Omental fat pad (tissue), 4 donors: ENCODE results near the gene CALY. TPM values are rescaled to one million over a fixed set of nuclear protein-coding genes. Genes with fewer than 3 reads are reported as not detected.

ENCODE experiments used
- ATAC-seq: fragments of 150-250 bp; one replicate; pipeline ENCODE4 v1.9.1; 2016; ENCODE audit warnings: mild to moderate bottlenecking, moderate library complexity; ENCODE audit not compliant: low FRiP score
- DNase-seq: peaks from one replicate; pipeline ENCODE4 v3.0.0-alpha.2; 2019; ENCODE audit warnings: low spot score
- total RNA-seq, 4 donors: library from RNA; depleted of rRNA; stranded (reverse); fragments of >200 nt; gene quantifications; one replicate each; pipeline ENCODE4 v1.1.0, GENCODE V29; 2016
- TF ChIP-seq, protein P1 (sequence below), 3 donors: fragments of 450-650 bp; IDR thresholded peaks; one replicate each; pipeline ENCODE4 v1.5.1; 2016 to 2017; ENCODE audit warnings: antibody characterized with exemption in 3 of 3, mild to moderate bottlenecking in 3 of 3, moderate library complexity in 2 of 3

Gene CALY
- total RNA-seq, 4 donors from 2014 or later, result not detected

DNA sequence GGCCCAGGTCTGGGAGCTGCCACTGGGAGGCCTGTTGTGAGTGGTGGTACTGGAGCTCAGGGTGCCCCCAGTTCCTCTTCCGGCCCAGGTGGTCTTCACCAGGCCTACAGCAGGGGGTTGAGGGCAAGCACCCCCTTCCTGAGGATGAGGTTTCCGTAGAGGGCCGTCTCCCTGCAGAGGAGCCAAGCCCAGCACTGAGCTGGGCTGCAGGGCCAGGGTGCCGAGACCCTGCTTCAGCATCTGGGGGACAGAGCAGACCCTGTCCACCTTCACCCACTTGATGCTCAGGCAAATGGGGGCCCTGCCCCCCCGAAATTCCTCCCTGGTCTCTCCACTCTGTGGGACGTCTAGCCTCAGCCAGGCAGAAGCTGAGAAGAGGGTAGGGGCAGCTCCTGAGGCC is 18.6 kb upstream of the CALY start:
- no peak for DNase-seq
- no peak for ATAC-seq
- TF ChIP-seq, protein P1, sequence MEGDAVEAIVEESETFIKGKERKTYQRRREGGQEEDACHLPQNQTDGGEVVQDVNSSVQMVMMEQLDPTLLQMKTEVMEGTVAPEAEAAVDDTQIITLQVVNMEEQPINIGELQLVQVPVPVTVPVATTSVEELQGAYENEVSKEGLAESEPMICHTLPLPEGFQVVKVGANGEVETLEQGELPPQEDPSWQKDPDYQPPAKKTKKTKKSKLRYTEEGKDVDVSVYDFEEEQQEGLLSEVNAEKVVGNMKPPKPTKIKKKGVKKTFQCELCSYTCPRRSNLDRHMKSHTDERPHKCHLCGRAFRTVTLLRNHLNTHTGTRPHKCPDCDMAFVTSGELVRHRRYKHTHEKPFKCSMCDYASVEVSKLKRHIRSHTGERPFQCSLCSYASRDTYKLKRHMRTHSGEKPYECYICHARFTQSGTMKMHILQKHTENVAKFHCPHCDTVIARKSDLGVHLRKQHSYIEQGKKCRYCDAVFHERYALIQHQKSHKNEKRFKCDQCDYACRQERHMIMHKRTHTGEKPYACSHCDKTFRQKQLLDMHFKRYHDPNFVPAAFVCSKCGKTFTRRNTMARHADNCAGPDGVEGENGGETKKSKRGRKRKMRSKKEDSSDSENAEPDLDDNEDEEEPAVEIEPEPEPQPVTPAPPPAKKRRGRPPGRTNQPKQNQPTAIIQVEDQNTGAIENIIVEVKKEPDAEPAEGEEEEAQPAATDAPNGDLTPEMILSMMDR (IDR thresholded peaks at IDR 0.05), result no peak

DNA sequence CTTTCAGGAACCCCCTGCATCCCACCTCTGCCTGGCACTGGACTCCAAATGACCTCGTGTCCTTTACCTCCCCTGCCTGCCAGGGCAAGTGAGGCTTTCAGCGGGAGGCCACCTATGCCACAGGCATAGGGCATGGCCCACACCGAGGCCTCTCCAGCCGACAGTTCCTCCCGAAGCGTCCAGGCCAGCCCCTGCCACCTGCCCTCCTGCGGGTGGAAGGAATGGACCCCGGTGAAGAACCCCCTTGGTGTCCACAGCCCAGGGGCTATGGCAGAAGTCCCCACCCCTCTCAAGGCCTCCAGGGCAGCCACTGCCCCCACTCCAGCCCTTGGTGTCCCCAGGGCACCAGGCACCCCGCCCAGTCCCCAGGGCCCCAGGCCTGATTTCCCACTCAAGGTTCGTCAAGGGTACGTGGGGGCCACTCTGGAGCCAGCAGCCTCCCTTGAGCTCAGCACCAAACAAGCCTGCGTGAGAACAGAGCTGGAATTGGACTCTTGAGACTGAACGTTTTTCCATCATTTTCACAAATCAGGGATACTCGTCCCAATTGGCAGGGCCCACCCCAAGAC is 18.1 kb upstream of the CALY start:
- TF ChIP-seq, protein P1 (IDR thresholded peaks at IDR 0.05), result no peak
- no peak for DNase-seq
- no peak for ATAC-seq

DNA sequence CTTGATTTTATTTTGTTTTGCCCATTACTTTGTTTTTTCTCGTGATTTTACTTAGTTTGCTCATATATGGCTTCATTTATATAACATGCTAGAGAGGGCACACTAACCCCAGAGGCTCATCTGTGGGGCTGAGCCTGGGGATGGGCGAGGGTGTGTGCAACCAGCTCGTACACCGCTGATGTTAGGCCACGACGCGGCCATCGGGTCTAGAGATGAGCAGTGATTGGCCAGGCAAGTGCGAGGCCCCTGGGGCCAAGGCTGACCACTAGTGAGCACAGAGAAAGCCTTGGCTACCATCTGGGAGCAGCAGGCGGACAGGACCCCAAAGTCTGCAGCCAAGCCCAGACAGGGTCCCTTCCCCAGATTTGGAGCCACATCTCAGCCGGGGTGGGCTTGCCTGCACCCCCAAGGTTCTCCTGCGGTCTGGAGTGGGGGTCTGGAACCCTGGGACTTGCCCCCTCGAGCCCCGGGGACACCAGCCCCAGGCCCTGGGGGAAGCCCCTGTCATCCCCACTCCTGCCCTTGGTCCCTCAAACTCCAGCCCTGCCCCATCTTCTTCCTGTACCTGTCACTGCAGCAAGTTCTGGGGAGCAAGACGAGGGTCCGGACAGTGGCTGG is 17.4 kb upstream of the CALY start:
- TF ChIP-seq, protein P1 (IDR thresholded peaks at IDR 0.05), result no peak
- no peak for ATAC-seq
- DNase-seq, result no peak

DNA sequence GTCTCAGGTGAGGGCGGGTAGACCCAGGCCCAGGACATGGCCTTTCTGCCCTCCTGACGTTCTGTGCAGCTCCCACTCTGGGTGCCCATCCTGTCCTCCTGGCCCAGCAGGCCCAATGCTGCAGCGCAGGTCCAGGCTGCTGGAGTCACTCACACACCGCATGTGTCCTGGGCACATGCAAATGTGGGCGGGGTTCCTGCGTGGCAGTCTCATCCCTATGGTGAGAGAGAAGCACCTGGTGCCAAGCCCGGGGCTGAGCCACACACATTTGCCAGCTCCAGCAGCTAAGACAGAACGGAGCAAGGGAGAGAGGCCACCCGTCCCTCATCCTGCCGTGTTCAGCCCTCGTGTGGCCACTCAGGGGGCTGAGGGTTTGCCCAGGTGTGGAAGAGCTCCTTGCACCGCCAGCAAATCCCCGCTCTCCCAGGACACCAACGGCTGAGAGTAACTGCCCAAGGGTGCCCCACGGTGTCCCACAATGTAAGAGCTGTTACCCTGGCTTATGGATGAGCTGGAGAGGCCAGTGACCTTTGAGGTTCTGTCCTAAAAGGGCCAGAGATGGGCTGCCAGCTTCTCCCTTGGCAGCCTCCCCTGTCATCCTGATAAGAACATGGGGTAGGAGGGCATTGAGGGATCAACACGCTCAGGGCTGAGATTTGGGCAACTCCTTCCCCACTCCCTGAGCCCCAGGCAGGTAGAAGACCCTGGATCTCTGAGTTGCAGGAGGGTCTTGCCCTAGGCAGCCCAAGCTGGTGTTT is 16.7 kb upstream of the CALY start:
- TF ChIP-seq, protein P1 (IDR thresholded peaks at IDR 0.05), result no peak
- no peak for DNase-seq
- no peak for ATAC-seq

DNA sequence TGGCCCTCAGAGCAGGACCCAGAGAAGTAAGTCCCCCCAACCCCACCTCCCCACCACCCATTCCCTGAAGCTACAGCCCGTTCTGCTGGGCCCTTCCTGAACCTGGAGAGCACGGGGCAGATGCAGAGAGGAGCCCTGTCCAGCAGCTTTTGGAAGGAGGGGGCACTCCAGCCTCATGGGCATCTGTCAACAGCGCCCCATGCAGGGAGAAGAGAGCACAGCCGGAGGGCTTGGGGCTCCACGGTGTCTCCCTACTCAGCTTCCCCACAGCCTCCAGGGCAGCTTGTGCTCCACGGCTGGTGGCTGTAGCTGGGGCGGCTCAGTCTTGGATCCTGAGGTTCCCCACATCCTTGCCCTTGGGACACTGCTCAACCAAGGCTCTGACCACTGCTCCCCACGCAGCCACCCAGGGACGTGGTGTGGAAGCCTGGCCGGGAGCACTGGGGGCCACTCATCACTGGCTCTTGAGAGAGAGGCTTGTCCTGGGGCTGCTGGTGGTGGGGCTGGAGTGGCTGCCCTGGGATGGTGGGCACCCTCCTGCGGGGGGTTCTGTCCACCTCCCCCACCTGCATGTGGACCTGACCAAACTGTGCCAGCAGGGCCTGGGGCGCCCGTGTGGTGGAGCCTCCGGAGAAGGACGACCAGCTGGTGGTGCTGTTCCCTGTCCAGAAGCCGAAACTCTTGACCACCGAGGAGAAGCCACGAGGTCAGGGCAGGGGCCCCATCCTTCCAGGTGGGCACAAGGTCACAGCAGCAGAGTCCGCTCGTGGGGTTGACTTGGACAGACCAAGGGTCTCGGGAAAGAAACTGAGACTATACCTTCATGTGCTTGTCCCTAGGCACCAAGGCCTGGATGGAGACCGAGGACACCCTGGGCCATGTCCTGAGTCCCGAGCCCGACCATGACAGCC is 15.0 kb upstream of the CALY start:
- TF ChIP-seq, protein P1 (IDR thresholded peaks at IDR 0.05), result no peak
- DNase-seq (no peak), ATAC-seq (no peak)

DNA sequence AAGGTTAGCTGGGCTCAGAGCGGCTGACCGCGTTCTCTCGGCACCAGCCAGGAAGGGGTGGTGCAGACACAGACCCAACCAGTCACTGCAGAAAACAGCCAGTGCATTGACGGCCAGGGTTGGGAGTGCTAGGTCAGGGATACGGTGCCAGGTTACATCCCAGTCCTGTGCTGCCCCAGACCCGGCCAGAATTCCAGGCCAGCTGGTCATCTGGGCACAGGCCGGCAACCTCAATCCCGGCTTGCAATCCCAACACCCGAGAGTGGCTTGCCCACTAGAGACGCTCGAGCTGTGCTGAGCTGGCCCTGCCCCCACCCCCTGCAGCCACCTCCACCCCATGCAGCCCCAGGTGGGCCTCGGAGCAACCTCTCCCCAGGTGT is 14.2 kb upstream of the CALY start:
- no peak for ATAC-seq
- DNase-seq, result no peak
- TF ChIP-seq, protein P1 (IDR thresholded peaks at IDR 0.05), result no peak
